Suppressor macrophage (primary cell): ENCODE data around the gene SLC16A1.
"Not testable (repeated sequence)": the region's sequence is repeated elsewhere in the genome, so short reads cannot be mapped to it uniquely, and the experiment has no call there.

Source experiments
- DNase-seq, 4 experiments: peaks; one replicate each; pipeline ENCODE4 v3.0.0-alpha.2; 2020 to 2022

The SLC16A1 gene

DNA sequence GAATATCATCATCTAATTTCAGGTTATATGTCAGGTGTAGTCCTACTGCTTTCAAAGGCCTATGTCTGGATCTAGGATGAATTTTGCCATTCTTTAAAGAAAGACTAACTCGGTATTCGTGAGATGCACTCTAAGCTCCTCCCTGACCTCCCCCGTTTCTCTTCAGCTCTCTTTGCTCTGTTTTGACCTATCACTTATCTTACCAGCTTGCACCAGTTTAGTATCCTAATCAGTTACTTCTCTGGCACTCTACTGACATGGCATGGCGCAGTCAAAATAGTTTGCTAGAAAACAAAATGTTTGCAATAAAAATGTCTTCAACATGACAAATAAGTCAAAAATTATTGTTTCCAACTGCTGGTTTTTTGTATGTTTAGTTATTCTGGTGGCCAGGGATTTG, 8.4 kb upstream of the SLC16A1 start:
- DNase-seq: no peak

DNA sequence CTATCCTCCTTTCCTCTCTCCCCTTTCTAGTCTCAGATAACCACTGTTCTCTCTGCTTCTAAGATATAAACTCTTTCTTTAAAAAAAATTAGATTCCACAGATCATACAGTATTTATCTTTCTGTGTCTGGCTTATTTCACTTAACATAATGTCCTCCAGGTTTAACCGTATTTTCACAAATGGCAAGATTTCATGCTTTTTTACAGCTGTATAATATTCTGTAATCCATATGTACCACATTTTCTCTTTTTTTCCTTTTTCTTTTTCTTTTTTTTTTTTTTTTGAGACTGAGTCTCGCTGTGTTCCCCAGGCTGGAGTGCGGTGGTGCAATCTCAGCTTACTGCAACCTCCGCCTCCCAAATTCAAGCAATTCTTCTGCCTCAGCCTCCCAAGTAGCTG, 5.1 kb upstream of the SLC16A1 start:
- DNase-seq: no peak

DNA sequence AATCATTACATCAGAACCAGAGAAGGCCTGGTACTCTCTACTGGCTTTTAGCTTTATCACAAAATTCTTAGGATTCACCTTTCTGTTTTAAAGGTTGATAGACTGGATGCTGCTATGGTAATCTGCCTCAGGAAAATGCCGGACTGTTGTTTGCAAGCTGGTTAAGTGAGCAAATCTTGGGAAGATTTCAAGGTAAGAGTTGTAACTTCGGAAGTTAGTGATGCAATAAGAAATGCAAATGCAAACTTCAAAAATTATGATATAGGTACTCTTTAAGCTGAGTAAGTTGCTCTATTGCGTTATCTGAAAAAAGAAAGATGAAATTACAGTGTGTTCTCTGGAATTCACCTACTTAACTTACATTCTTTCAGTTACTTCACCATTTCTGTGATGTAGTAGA, 4.4 kb upstream of the SLC16A1 start:
- no peak for DNase-seq

DNA sequence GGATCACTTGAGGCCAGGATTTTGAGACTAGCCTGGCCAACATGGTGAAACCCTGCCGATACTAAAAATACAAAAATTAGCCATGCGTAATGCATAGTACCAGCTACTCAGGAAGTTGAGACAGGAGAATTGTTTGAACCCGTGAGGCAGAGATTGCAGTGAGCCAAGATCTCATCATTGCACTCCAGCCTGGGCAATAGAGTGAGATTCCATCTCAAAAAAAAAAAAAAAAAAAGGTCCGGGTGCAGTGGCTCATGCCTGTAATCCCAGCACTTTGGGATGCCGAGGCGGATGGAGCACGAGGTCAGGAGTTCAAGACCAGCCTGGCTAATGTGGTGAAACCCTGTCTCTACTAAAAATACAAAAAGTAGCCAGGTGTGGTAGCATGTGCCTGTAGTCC, 2.2 kb upstream of the SLC16A1 start:
- DNase-seq: not testable (repeated sequence)

DNA sequence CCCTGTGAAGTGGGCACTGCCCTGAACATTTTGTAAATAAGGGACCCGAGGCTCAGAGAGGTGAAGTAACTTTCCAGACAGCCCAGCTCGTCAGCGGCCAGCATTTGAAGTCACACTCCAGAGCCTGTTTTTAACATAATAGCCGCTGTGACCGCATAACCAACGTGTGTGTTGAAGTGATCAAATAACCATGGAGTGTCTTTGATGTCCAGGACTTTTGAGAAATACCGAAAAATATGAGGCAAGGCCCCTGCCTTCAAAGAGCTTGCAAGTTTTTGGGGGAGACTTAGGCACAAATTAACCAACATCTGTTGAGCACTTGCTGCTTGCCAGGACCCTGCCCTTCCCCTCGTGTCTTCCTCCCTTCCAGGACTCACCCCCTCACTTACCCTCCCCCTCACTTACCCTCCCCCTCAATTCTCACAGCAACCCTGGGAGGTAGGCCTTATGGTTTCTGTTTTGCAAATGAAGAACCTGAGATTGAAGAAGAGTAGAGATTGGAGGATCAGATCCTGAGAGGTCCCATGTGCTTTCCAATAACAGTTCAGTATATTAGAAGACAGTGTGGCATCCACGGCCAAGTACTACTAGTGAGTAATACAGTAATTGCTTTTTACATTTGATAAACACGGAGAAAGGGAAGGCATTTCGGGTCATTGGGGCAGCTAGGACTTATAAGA, 1.3 kb upstream of the SLC16A1 start:
- DNase-seq: peak; percentile 32 to 79 (median 64)

DNA sequence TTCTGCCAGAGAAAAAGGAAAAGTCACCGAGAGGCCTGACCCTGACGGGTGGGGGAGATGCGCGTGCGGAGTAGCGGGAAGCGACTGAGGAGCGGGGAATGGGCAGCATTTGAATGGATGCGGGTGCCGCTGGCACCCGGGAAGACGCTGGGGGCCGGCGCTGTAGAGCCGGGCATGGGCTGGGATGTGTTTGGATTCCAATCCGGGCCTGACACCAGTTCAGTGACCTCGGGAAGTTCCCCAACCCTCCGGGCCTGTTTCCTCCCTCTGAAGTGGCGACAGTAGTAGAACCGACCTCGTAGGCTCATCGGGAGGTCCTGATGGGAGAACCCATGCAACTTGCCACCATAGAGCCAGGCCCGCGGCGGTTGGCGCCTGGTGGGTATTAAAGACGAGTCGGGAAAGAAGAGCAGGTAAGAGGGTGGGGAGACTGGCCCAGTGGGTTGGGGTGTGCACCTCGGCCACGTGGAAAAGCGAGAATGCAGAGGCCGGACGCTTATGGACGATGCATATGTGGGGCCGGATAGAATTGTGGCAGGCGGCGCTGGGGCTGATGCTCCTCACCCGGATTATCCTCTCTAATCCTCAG, 642 bp upstream of the SLC16A1 start:
- no peak for DNase-seq

DNA sequence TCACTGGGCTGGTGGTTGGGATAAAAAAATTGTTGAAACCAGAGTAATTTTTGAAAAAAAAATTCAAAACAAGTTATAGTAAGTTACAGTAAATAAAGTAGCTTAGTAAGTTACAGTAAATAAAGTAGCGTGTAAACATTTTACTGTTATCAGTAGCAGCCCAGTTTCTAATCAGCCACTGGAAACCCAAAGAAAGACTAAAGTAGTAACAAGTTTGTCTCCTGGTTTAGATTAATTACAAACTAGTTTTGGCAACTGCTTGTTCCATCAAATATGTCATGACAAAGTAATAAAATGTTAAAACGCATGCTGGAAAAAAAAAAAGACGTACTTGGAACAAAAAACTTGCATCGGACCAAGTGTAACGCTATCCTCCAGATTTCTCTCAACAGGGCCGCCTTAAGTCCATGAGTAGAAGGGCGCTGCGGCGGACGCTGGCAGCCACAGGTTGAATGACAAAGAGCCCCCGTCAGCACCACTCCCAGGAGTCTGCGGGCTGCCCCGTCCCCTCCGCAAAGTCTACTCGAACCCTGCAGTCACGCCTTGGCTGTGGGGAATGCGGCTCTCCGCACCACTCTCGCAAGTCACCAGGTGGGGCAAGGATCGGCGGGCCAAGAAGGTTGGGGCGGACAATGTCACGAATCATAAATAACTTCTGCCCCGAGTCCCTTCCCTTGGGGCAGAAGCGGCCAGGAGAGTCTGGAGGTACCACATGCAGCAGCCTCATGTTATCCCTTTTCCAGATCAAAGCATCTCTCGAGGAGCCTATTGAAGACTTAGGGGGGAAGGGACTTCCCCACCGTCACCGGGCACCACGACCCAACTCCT, 837 bp downstream of the SLC16A1 start:
- DNase-seq: peak; percentile 27 to 65 (median 53)

DNA sequence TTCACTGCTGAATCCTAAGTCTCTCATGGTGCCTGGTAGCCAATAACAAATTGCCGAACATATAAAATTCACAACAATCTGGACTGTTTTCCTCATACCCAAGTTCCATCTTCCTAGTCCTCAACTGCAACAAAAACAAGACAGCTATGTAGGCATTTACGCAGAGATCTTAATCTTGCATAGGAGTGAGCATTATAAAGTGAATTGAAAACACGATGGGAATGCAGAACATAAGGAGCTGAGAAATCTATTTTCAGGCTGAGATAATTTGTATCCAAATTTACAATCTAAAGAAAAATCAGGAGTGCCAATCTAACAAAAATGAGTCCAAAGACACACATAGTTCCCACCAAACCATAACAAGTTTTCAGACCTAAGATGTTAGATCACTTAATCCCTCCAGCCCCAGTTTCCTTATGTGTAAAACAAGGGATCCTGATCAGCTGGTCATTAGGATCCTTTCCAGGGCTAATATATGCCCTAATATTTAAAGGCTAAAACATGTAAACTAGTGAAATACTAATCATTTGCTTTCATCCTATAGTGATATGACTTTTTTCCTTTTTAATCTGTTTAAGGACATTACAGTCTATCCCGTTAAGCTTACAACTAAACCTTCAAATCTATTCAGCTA, 1.9 kb downstream of the SLC16A1 start:
- no peak for DNase-seq

DNA sequence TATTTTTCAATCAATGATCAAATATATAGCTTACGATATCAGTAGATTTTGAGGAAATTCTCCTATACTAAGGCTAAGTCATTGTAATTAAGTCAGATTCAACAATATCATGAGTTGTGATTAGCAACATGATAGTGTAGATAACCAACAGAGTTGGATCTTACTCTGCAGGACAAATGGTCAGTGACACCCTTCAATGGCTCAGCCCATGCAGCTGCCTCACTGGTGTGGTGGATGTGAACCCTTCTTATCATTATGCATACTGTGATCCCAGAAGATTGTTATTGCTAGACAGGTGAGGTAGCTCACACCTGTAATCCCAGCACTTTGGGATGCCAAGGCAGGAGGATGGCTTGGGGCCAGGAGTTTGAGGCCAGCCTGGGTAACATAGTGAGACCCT, 5.6 kb downstream of the SLC16A1 start:
- no peak for DNase-seq

DNA sequence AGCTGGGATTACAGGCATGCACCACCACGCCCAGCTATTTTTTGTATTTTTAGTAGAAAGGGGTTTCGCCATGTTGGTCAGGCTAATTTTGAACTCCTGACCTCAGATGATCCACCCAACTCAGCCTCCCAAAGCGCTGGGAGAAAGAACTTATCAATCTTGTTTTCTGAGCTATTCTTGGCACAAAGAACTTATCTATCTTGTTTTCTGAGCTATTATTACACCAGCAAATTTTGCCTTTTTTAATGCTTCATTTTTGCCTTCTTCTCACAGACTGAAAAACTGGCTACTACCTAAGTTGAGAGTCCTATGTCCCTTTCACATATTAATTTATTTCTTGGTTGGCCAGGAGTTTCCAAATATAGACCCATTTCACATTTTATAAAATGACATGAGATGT, 9.3 kb downstream of the SLC16A1 start:
- no peak for DNase-seq

DNA sequence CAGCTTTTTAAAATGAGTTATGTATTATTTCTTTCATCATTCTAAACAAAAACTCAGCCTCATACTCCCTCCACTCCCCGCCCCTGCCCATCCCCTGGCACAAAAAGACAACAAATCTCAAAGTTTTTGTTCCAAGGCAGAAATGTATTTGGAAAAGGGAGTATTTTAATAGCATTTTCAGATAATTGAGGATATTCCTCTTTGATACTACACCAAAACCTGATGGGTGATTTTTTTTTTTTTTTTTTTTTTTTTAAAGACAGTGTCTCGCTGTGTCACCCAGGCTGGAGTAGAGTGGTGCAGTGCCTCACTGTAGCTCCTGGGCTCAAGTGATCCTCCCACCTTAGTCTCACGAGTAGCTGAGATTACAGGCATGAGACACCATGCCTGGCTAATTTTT, 16.2 kb downstream of the SLC16A1 start:
- no peak for DNase-seq

DNA sequence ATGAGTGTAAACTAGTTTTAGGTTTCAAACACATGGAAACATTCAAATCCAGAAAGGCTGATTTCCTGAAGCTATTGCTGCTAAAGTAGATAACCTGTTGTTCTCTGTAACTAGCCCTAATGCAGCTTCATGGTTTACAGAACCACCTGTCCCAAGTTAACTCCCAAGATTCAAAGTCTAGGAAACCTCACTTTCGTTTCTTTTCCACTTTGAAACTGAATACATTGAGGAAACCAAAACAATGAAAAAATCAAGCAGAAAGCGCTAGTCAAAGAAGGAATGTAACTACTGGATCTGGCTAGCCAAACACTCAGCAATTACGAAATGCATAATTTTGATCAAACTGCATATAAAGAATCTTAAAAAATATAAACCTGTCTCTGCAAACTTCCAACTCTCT, 17.8 kb downstream of the SLC16A1 start:
- no peak for DNase-seq

DNA sequence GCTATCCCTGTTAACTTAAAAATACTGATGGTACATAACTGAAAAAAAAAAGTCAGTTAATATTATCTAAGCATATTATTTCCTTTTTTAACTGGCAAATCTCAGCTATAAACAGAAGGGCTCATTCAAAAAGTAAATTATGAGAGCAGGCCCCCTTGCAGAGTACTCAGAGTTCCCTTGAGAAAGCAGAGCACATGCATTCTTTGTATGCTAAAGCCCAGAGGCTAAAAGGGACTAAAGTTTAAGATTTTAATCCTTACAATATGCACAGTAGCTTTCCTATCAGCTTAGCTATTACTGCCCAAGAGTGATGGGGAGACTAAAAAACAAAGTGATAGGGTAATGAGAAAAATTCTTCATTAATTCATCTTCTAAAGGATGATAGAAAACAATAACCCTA, 18.5 kb downstream of the SLC16A1 start:
- DNase-seq: no peak

DNA sequence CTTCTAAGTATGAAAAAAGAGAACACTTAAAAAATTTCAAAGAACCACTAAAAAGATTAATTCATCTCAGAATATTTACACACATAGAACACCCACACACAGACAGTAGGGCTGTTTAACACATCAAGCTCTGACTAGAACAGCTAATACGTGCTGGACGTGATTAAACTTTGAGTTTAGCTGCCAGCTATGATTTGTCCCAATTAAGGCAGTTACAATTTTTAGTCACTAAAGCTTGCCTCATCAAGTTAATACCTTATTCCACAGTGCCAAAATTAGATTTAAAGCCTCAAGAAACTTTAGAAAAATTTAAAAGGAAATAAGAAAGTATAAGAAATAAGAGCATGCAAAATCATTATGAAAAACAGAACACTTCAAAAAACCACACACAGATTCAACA, 18.9 kb downstream of the SLC16A1 start:
- DNase-seq: no peak

DNA sequence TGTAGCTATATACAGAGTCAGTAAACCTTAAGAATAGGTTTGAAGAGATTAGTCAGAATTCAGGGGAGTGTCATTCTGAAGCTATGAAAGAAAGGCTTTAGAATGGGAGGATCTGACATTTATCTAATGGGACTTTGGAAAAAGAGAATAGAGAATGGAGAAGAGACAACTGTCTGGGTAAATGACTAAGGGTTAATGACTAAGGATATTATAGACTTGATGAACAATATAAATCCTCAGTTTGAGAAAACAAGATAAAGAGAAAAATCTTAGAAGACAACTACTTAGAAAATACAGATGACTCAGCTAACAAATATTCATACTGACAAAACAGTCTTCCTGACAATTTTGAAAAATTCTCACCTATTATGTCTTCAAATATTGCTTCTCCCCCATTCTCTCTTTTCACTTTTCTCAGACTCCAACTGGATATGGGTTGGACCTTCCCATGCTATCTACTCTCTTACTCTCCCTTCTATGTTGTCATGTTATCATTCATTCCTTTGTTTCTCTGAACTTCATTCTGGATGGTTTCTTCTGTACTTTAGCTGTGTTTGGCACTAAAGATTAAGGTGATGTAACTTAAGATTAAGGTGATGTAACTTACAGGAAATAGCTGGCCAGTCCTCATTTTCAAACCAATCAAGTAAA, 20.4 kb downstream of the SLC16A1 start:
- no peak for DNase-seq

DNA sequence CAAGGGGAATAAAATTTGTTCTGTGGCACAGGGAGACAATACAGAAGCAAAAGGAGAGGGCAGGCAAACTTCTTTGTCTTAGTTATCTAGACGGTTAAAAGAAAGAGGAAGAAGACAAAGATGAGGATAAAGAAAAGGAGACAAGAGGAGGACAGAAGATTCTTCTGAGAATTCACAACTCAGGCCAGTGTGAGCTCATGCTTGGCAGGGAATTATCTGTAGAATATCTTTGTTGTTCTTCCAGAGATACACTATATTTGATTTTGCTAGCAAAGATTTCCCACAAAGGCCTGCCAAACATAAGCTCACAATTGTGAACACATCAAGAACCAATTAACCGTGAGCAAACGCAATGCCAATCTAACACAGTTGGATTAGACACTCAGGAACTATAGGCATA, 21.4 kb downstream of the SLC16A1 start:
- DNase-seq: no peak

DNA sequence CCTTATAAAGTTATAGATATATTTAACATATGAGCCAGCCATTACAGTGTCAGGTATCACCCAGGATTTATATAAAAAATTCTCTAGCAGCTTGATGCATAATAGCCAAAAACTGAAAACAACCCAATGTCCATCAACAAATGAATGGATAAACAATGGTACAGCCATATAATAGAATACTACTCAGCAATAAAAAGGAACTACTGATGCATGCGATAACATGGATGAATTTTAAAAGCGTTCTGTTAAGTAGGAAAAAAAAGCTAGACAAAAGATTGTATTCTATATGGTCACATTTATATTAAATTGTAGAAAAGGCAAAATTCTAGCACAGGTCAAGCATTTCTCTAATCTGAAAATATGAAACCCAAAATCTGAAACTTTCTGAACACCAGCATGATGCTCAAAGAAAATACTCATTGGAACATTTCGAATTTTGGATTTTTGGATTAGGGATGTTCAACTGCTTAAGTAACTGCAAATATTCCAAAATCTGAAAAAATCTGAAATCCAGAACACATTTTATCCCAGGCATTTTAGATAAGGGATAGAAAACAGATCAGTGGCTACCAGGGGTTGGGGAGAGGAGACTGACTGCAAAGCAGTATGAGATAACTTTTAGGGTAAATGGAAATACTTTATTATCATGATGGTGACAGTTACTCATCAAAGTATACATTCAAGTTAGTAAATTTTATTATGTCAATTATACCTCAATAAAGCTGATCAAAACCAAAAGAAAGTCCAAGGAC, 22.0 kb downstream of the SLC16A1 start:
- no peak for DNase-seq

DNA sequence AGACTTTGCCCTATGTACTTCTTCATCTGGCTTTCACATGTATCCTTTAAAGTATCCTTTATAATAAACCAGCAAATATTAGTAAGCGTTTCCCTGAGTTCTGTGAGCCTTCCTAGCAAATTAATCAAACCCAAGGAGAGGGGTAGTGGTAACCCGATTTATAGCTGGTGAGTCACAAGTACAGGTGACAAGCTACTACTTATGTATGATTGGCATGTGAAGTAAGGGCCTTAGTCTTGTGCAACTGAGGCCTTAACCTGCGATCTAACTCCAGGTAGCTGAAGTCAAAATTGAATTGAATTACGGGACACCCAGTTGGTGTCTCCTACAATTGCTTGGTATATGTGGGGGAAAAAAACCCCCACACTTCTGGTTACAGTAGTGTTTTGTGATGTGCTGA, 26.0 kb downstream of the SLC16A1 start:
- DNase-seq: no peak

DNA sequence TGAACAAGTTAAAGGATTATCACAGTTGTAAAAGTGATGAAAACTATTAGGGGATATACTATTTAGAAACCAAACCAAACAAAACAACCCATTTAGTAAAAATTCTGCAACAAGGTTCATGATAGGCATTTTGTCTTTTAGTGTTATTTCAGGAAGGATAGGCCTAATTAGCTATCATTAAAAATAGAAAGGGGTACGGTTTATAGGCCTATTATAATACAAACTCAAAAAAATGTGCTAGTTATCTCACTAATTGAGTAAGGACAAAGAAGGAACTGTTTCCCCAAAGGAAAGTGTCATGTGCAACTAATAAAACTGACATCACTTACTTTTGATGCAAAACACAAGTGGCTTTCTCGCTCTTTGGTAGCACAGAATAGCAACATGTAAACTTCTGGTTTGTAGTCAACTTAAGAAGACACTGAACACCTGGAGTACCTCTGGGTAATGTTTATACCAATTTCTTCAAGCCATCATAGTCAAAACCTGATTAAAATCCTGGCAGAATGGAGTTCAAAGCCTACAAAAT, 28.5 kb downstream of the SLC16A1 start:
- DNase-seq: no peak

DNA sequence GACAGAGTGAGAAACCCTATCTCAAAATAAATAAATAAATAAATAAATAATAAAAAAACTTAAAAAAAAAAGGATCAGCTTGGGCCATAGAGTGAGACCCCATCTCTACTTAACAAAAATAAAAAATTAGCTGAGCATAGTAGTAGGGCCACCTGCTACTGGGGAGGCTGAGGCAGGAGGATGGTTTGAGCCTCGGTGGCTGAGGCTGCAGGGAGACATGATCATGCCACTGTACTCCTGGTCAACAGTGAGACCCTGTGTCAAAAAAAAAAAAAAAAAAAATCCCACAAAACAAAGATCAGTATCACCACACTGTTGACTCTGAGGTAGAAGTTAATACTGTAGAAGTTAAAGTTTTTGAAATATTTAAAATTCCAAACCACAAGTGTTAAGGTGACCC, 29.1 kb downstream of the SLC16A1 start:
- no peak for DNase-seq

DNA sequence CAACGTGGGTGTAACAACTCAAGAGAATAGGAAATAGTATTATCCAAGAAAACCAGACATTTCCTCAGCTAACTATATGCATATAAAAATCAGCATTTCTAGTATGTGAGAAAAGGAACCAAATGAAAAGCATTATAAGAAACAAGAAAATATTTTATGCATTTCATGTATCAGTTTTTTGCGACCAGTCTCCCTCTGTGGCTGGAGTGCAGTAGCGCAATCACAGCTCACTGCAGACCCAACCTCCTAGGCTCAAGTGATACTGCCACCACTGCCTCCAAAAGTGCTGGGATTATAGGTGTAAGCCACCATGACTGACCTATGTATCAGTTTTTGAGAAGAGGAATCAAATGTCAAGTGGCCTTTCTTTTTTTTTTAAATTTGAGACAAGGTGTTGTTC, 31.0 kb downstream of the SLC16A1 start:
- no peak for DNase-seq

DNA sequence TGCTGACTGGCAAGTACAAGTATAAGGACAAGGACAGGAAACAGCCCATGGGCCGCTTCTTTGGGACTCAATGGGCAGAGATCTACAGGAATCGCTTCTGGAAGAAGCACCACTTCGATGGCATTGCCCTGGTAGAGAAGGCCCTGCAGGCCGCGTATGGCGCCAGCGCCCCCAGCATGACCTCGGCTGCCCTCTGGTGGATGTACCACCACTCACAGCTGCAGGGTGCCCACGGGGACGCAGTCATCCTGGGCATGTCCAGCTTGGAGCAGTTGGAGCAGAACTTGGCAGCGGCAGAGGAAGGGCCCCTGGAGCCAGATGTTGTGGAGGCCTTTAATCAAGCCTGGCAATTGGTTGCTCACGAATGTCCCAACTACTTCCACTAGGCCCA, 32.0 kb downstream of the SLC16A1 start:
- DNase-seq: peak in 1 of 4 experiments; percentile 11
